ENCODE results near the gene APEX2.

GRCh38 chrX:54979432-54979831, 20.7 kb upstream of the APEX2 start:
- TF ChIP-seq RAD21 (conservative IDR thresholded peaks at IDR 0.05 in 1 of 2, IDR thresholded peaks at IDR 0.05 in 1 of 2) (no peak), JUN (IDR thresholded peaks at IDR 0.05) (no peak), NR3C1 (IDR thresholded peaks at IDR 0.05) (no peak), EP300 (IDR thresholded peaks at IDR 0.05) (no peak), PBX3 (IDR thresholded peaks at IDR 0.05) (no peak), CTCF (IDR thresholded peaks at IDR 0.05) (no peak), E2F6 (IDR thresholded peaks at IDR 0.05; ENCODE audit: borderline replicate concordance, low read depth) (no peak), REST (IDR thresholded peaks at IDR 0.05) (no peak), FOSB (CRISPR knock-in tag; IDR thresholded peaks at IDR 0.05) (no peak)
